DLD1 (cell line): ENCODE measurements around the gene DIAPH2.

Experiments
- in situ Hi-C: cut with HindIII; loops from 2 replicates; pipeline ENCODE4 v1.10.0; 2017; ENCODE audit warnings: low sequenced_read_pairs

The DIAPH2 gene

DNA sequence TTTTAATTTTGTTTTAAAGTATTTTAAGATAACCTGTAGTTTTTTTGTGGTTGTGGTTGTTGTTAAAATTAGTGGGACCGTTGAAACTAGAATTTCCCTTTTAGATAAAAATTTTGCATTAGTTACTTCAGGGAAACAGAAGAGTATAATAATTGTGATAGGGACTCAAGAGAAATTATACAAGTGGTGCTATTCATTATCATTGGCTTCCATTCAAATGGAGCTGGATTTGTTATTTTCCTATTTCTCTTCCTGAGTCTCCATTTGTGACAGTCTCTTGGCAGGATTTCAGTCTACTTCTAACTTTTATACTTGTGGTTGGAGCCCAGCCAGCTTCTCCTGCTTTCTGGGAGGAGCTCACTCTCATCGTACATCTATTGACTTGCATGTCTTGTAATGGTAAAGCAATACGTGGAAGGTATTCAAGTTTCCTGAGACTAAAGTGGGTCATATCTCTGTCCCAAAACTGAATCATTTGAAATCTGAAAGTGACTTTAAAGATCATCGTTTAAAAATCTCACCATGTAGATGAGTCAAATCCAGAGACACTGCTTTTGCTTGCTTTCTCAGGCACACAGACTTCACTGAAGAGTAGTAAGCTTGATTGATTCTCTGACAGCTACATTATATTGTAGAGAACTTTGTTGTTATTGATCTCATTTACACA is 354.9 kb downstream of the DIAPH2 start:
- in situ Hi-C loops = no loop called here

DNA sequence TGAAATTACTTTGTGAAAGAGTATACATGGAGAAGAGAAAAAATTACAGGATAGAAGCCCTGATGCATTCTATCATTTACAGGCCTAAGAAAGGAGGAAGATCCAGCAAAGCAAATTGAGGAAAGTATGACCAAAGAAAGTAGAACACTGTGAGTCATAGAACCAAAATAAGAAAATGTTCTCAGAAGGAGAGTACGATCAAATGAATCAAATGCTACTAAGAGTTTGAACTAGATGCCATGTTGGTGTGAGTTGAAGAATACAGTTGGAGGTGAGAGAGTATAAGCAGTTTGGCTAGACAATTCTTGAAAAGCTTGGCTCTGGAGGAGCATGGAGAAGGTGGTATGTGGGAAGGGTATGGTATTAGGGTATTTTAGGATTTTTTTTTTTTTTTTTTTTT is 360.8 kb downstream of the DIAPH2 start:
- in situ Hi-C loops = no loop called here

DNA sequence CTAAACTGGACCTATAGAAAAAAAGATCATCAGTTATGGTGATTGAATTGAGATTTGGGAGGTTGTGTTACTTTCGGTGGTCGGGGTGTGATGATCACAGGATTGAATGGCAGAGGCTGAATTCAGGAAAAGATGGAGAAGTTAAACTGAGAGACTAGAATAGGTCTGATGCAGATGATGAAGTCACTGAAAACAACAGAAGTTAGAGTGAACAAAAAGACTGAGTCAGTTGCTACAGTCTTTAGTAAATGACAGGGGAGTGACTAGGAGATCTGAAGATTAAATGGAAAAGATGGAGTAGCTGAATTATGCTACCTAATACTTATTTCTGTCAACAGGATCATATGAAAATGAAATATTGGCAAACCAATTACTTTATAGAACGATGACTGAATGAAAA is 362.2 kb downstream of the DIAPH2 start:
- in situ Hi-C loops = no loop called here

GRCh38 chrX:97050392-97050791 is 365.8 kb downstream of the DIAPH2 start:
- in situ Hi-C loops = no loop called here

DNA sequence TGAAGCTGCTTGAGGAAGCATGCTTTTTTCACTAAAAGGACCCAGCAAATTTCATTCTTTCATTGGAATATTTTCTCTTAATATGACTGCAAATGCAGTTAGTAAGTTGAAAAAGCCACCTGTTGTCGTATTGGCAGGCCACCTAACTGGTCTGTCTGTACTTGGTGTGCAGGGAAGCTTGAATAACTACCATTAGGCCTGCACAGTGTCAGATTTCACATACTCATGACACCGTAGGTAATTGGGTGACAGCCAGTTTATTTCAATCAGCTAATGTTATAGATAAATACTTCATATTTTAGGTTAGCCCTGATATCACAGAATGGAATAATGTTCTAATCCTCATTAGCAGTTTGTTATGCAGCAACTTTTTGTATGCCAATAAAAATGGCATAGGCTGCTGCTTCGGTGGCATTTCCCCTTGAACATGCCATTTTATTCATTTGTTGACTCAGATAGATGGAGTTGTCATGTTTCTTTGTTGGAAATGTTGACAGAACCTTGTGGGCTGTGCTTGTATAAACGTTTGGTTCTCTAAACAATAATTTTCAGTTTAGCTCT is 372.8 kb downstream of the DIAPH2 start:
- in situ Hi-C loops = no loop called here

GRCh38 chrX:97060020-97060419 is 375.4 kb downstream of the DIAPH2 start:
- in situ Hi-C loops = no loop called here

DNA sequence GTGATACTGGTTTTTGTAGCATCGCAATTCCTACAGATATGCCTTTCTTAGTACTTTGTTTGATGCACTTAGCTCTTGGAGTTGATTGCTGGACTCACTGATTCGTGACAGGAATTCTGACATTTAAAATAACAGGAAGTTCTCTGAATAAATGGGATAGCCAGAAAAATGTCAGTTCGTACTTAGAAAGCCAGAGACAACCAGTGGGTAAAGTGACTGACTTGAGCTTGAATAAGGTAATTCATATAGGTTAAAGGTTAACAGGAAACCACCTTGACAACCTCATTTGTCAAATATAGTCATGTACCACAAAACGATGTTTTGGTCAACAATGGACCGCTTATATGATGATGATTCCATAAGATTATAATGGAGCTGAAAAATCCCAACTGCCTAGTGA is 380.4 kb downstream of the DIAPH2 start:
- in situ Hi-C loops = no loop called here

- in situ Hi-C loops = no loop called here
These were observed 381.3 kb downstream of the DIAPH2 start for GRCh38 chrX:97065973-97066372.

- in situ Hi-C loops = no loop called here
These were observed 381.7 kb downstream of the DIAPH2 start for GRCh38 chrX:97066381-97066780.

- in situ Hi-C loops = no loop called here
These were observed 385.7 kb downstream of the DIAPH2 start for GRCh38 chrX:97070346-97070745.

GRCh38 chrX:97074400-97074799 is 389.8 kb downstream of the DIAPH2 start:
- in situ Hi-C loops = no loop called here

- in situ Hi-C loops = no loop called here
These were observed 404.5 kb downstream of the DIAPH2 start for GRCh38 chrX:97089116-97089515.

DNA sequence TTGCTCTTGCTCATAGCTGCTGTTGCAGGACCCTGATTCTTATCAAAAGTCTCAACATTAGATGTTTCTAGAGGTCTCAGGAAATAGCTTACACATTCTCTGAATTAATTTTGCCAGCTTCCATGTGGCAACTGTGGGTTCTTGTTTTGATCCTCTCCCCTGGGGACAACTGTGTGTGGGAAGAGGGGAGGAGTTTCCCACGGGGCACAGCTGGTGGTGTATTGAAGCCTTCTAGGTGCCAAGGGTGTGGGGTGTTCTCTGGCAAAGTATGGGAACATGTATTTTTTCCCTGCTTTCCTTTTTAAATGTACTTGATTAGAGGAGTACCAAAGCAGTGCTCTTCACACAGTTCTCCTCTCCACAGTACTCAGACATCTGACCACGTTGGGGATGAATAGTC is 411.7 kb downstream of the DIAPH2 start:
- in situ Hi-C loops = no loop called here

- in situ Hi-C loops = no loop called here
These were observed 418.3 kb downstream of the DIAPH2 start for GRCh38 chrX:97102938-97103337.

GRCh38 chrX:97109730-97110129 is 425.1 kb downstream of the DIAPH2 start:
- in situ Hi-C loops = no loop called here

- in situ Hi-C loops = no loop called here
These were observed 432.9 kb downstream of the DIAPH2 start for GRCh38 chrX:97117572-97117971.

DNA sequence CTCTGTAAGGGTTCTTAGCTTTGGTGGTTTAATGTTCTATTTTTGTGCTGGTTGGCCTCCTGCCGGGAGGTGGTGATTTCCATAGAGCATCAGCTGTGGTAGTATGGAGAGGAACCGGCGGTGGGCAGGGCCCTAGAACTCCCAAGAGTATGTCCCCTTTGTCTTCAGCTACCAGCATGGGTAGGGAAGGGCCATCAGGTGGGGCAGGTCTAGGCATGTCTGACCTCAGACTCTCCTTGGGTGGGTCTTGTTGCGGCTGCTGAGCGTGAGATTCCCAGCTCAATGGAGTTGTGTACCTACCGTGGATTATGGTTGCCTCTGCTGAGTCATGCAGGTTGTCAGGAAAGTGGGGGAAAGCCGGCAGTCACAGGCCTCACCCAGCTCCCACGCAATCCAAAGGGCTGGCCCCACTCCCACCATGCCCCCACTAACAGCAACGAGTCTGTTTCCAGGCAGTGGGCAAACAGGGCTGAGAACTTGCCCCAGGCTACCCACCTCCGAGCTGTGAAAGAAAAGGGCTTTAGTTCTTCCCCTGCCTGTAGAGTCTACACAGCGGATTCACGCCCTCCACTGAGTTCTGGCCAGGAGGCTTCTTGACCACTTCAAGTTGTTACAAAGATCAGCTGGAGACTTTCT is 434.9 kb downstream of the DIAPH2 start:
- in situ Hi-C loops = no loop called here

- in situ Hi-C loops = no loop called here
These were observed 438.4 kb downstream of the DIAPH2 start for GRCh38 chrX:97123001-97123400.

DNA sequence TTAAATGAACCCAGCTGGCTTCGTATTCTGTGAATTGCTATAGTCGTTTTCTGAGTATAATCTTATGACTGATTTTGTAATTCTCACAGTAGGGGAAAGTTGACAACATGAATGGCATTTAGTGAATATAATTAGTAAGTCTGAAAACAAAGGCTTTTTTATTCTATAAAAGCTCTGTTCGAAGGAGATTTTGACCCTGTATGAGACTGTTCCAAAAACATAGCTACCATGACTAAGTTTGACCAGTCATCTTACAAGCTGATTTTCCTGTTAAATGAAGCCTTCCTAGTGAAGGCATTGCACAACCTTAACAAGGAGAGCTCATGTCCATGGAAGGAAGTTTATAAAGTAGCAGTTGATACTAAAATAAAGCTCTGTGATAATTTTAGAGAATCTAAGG is 441.4 kb downstream of the DIAPH2 start:
- in situ Hi-C loops = no loop called here

DNA sequence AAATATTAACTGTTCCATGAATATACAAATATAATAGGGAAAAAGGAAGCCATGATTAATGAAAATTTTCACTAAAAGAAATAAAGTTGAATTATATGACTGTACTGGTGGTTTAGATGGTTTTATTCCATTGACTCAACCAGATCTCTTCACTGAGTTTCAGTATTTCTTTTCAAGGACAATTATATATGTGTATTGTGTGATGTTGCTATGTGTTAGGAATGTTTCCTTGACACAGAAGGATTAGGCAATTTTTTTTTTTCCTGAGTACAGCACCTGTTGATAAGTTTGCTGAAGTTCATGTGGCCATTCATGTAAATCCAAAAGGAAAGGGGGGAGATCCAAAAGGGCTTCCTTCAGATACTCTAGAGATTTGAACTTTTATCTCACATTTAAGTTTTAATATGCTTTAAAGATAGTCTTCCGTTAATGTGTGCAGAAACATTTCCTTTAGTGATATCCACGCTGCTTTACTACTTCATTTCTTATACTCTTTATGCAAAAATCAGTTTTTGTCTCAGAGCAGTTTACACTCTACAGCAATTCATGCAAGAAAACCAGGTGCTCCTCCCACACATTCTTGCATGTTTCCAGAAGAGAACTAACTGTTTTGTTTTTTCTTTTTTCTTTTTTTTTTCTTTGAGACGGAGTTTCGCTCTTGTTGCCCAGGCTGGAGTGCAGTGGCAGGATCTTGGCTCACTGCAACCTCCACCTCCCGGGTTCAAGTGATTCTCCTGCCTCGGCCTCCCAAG is 448.2 kb downstream of the DIAPH2 start:
- in situ Hi-C loops = no loop called here

- in situ Hi-C loops = no loop called here
These were observed 461.3 kb downstream of the DIAPH2 start for GRCh38 chrX:97145934-97146333.

GRCh38 chrX:97155816-97156215 is 471.2 kb downstream of the DIAPH2 start:
- in situ Hi-C loops = no loop called here
